H7 (cell line): ENCODE results near the gene LASP1. TPM values are rescaled to one million over a fixed set of nuclear protein-coding genes. Genes with fewer than 3 reads are reported as not detected.
A peak's percentile ranks its signal among the peaks of the same experiment; 100 is the strongest.
"Not testable (repeated sequence)": the region's sequence is repeated elsewhere in the genome, so short reads cannot be mapped to it uniquely, and the experiment has no call there.

ENCODE experiments used
- DNase-seq: peaks from one replicate; pipeline ENCODE4 v3.0.0; 2012
- H3K27me3 ChIP-seq: 2 replicates; pipeline ENCODE4 v1.6.0; 2011; ENCODE audit warnings: mild to moderate bottlenecking, low read length; ENCODE audit not compliant: control insufficient read depth, insufficient read depth
- H3K36me3 ChIP-seq: replicated peaks from 2 replicates; pipeline ENCODE4 v1.5.1; 2011; ENCODE audit warnings: low read length; ENCODE audit not compliant: control insufficient read depth, insufficient read depth
- H3K4me3 ChIP-seq: 2 replicates; pipeline ENCODE4 v1.5.1; 2011; ENCODE audit warnings: low read depth, mild to moderate bottlenecking, control low read depth, low read length, moderate library complexity; ENCODE audit not compliant: insufficient read depth
- total RNA-seq: library from RNA; depleted of rRNA; stranded (reverse); fragments of >200 nt; shearing (Covaris generic); gene quantifications from 2 replicates; pipeline ENCODE4 v1.2.3, GENCODE V29; 2014

The LASP1 gene
- total RNA-seq, 1 experiment from 2014 or later = 149 TPM

DNA sequence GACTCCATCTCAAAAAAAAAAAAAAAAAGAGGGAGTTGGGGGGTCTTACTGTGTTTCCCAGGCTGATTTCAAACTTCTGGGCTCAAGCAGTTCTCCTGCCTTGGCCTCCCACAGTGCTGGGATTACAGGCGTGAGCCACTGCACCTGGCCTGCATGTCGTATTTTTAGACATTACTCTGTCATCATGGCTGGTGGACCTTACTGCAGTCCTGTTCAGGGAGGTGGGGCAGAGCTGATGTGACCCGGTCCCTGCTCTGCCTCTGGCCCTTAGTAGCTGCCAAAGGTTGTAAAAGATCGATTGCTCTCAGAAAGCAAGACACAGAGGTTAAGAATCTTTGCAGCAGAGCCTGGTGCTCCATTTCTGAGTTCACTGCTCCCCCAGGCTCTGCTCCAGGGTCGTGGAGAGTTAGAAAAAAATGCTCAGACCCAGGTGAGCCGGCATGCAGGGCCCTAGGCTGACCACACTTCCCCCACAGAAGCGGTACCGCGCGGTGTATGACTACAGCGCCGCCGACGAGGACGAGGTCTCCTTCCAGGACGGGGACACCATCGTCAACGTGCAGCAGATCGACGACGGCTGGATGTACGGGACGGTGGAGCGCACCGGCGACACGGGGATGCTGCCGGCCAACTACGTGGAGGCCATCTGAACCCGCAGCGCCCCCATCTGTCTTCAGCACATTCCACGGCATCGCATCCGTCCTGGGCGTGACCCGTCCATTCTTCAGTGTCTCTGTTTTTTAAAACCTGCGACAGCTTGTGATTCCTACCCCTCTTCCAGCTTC is 48.5 kb downstream of the LASP1 start:
- Histone ChIP-seq H3K4me3 (no peak overlapping the region), H3K36me3 (peaks cover 27% of the 10 kb centered on the region), H3K27me3 (no peaks in the 10 kb centered on the region)
- peak; percentile 77 for DNase-seq

GRCh38 chr17:38918916-38919315 is 49.1 kb downstream of the LASP1 start:
- DNase-seq = no peak
- H3K4me3 ChIP-seq = no peak overlapping the region
- H3K36me3 ChIP-seq = peaks cover 26% of the 10 kb centered on the region
- no peaks in the 10 kb centered on the region for H3K27me3 ChIP-seq

- no peaks in the 10 kb centered on the region for H3K27me3 ChIP-seq
- H3K4me3 ChIP-seq = no peak overlapping the region
- peaks cover 21% of the 10 kb centered on the region for H3K36me3 ChIP-seq
- DNase-seq = no peak
Observed at GRCh38 chr17:38919316-38920078, 49.6 kb downstream of the LASP1 start.

- Histone ChIP-seq H3K4me3 (no peak overlapping the region), H3K36me3 (peaks cover 12% of the 10 kb centered on the region), H3K27me3 (no peaks in the 10 kb centered on the region)
- no peak for DNase-seq
Observed at GRCh38 chr17:38920374-38921291, 50.8 kb downstream of the LASP1 start.

GRCh38 chr17:38921756-38922411 is 52.0 kb downstream of the LASP1 start:
- Histone ChIP-seq H3K36me3 (peaks cover 10% of the 10 kb centered on the region), H3K4me3 (no peak overlapping the region), H3K27me3 (no peaks in the 10 kb centered on the region)
- no peak for DNase-seq

GRCh38 chr17:38922538-38923297 is 52.9 kb downstream of the LASP1 start:
- peak; percentile 75 for DNase-seq
- H3K36me3 ChIP-seq = peaks cover 10% of the 10 kb centered on the region
- H3K27me3 ChIP-seq = no peaks in the 10 kb centered on the region
- H3K4me3 ChIP-seq = no peak overlapping the region

DNA sequence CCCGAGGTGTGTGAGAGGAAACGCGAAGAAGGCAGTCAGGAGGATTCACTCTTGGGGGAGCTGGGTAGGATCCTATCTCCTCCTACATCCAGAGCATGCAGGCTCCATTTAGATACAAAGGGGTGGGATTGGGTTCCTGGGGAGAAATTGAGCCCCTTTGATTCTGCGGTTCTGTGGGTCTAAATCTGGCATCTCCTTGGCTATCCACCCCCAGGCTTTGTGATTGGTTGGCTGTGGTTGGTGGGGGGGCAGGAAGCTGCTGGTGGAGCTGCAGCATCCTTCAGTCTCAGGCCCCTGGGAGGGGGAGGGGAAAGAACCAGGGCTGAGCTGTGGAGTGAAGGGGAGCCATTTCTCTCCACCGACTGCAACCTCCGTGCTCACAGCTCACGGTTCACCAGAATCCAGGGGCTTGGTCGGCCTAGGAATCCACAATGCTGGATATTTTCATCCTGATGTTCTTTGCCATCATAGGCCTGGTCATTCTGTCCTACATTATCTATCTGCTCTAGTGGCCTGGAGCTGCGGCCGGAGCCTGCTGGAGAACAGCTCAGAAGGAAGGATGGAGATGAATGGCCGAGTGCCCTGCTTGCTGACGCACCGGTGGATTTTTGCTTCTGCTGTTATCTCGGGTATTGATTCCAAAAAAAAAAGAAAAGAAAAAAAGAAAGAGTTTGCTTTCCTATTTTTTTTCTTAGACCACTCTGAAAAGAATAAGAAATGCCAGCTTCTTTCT is 55.6 kb downstream of the LASP1 start, which contains the start of gene LASP1NB:
Gene LASP1NB (plus strand): TSS at position 352 of the 733 bp plus-strand sequence.
- peak; percentile 73 for DNase-seq
- H3K36me3 ChIP-seq = no peaks in the 10 kb centered on the region
- no peak within 1 kb of the TSS for H3K4me3 ChIP-seq
- no peaks in the 10 kb centered on the region for H3K27me3 ChIP-seq

DNA sequence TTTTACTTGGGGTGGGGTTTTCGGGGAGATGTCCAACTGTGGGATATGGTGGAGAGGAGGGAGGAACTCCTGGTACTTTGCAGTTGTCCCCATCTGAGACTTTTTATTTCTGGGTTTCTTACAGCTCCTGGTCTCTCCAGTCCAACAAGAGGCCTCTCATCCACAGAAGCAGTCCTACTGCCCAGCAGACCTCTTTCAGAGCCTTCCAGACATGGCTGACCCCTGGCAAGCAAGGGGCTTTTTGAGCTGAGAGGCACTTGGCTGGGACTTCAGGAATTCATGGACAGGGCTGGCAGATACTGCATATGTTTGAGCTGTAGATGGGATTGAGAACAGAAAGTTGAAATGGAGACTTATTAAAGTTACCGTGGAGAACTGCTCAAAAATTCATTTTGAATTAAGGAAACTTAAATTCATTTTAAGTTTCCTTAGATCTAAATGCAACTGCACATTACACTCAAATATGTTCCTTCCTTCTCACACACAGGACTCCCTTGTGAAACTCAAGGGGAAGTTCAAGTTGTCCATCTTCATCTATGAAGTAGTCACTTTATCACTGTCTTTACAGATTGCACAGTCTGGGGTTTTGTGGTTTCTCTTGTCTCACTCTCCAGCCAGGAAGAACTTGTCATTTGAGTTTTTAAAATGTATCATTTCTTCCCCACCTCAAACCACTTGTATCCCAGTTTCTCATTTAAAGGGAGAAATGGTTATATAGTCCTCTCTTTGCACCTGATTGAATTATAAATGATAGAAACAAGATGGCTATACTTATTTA is 56.6 kb downstream of the LASP1 start:
- no peaks in the 10 kb centered on the region for H3K36me3 ChIP-seq
- H3K4me3 ChIP-seq = no peak overlapping the region
- no peaks in the 10 kb centered on the region for H3K27me3 ChIP-seq
- no peak for DNase-seq

DNA sequence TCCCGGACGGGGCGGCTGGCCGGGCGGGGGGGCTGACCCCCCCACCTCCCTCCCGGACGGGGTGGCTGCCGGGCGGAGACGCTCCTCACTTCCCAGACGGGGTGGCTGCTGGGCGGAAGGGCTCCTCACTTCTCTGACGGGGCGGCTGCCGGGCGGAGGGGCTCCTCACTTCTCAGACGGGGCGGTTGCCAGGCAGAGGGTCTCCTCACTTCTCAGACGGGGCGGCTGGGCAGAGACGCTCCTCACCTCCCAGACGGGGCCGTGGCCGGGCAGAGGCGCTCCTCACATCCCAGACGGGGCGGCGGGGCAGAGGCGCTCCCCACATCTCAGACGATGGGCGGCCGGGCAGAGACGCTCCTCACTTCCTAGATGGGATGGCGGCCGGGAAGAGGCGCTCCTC is 60.9 kb downstream of the LASP1 start:
- H3K27me3 ChIP-seq, H3K36me3 ChIP-seq, DNase-seq, H3K4me3 ChIP-seq: not testable (repeated sequence)

- not testable (repeated sequence) for H3K27me3 ChIP-seq, H3K4me3 ChIP-seq, H3K36me3 ChIP-seq, DNase-seq
Observed at GRCh38 chr17:38933962-38934361, 64.1 kb downstream of the LASP1 start.

DNA sequence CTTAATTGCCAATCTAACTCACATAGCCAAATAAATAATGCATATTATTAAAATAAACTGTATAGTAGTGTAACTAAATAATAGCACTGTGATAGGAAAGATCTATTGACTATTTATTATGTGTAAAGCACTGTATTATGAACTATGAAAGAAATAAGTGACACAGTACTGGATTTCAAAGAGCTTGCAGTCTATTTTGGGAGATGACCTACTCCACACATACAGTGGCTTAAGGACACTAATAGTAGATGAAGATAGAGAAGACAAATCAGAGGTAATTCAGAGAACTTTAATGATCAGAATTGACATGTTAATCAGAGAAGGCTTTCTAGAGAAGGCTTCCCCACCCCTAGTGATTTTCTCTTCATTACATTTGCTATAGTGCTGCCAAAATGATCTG is 70.1 kb downstream of the LASP1 start:
- no peak for DNase-seq
- H3K36me3 ChIP-seq = no peaks in the 10 kb centered on the region
- H3K27me3 ChIP-seq = no peaks in the 10 kb centered on the region
- no peak overlapping the region for H3K4me3 ChIP-seq

GRCh38 chr17:38940404-38940803 is 70.5 kb downstream of the LASP1 start:
- H3K36me3 ChIP-seq = no peaks in the 10 kb centered on the region
- H3K4me3 ChIP-seq = no peak overlapping the region
- DNase-seq = no peak
- no peaks in the 10 kb centered on the region for H3K27me3 ChIP-seq
